ENCODE measurements around the gene FGA. TPM values are rescaled to one million over a fixed set of nuclear protein-coding genes. Genes with fewer than 3 reads are reported as not detected.

The FGA gene
- total and polyA plus RNA-seq, 9 of the 15 experiments (the other 6 are each of a cell fraction or from before 2014, with no cell fraction given), result 0.04 to 2.5 (median 0.07) TPM; not detected in 5

DNA sequence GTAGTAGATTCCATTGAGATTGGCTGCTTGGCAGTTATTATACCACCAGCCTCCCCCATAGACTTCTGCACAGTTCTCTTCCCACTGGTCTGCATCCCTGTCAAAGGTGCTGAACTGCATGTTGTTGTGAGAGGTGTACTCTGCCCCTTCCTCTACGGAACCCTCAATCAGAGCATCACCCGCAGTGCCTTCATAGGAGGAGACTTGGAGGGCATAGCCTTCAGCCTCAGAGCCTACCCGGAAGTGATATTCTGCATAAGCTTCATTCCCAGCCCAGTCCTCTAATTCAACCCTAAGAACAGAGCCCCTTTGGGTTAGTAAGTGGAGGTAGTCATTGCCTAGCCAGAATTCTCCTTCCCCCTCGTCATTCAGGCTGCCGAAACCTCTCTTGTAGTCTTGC, 6.3 kb downstream of the FGA start (continued):
- TF ChIP-seq, protein P1, sequence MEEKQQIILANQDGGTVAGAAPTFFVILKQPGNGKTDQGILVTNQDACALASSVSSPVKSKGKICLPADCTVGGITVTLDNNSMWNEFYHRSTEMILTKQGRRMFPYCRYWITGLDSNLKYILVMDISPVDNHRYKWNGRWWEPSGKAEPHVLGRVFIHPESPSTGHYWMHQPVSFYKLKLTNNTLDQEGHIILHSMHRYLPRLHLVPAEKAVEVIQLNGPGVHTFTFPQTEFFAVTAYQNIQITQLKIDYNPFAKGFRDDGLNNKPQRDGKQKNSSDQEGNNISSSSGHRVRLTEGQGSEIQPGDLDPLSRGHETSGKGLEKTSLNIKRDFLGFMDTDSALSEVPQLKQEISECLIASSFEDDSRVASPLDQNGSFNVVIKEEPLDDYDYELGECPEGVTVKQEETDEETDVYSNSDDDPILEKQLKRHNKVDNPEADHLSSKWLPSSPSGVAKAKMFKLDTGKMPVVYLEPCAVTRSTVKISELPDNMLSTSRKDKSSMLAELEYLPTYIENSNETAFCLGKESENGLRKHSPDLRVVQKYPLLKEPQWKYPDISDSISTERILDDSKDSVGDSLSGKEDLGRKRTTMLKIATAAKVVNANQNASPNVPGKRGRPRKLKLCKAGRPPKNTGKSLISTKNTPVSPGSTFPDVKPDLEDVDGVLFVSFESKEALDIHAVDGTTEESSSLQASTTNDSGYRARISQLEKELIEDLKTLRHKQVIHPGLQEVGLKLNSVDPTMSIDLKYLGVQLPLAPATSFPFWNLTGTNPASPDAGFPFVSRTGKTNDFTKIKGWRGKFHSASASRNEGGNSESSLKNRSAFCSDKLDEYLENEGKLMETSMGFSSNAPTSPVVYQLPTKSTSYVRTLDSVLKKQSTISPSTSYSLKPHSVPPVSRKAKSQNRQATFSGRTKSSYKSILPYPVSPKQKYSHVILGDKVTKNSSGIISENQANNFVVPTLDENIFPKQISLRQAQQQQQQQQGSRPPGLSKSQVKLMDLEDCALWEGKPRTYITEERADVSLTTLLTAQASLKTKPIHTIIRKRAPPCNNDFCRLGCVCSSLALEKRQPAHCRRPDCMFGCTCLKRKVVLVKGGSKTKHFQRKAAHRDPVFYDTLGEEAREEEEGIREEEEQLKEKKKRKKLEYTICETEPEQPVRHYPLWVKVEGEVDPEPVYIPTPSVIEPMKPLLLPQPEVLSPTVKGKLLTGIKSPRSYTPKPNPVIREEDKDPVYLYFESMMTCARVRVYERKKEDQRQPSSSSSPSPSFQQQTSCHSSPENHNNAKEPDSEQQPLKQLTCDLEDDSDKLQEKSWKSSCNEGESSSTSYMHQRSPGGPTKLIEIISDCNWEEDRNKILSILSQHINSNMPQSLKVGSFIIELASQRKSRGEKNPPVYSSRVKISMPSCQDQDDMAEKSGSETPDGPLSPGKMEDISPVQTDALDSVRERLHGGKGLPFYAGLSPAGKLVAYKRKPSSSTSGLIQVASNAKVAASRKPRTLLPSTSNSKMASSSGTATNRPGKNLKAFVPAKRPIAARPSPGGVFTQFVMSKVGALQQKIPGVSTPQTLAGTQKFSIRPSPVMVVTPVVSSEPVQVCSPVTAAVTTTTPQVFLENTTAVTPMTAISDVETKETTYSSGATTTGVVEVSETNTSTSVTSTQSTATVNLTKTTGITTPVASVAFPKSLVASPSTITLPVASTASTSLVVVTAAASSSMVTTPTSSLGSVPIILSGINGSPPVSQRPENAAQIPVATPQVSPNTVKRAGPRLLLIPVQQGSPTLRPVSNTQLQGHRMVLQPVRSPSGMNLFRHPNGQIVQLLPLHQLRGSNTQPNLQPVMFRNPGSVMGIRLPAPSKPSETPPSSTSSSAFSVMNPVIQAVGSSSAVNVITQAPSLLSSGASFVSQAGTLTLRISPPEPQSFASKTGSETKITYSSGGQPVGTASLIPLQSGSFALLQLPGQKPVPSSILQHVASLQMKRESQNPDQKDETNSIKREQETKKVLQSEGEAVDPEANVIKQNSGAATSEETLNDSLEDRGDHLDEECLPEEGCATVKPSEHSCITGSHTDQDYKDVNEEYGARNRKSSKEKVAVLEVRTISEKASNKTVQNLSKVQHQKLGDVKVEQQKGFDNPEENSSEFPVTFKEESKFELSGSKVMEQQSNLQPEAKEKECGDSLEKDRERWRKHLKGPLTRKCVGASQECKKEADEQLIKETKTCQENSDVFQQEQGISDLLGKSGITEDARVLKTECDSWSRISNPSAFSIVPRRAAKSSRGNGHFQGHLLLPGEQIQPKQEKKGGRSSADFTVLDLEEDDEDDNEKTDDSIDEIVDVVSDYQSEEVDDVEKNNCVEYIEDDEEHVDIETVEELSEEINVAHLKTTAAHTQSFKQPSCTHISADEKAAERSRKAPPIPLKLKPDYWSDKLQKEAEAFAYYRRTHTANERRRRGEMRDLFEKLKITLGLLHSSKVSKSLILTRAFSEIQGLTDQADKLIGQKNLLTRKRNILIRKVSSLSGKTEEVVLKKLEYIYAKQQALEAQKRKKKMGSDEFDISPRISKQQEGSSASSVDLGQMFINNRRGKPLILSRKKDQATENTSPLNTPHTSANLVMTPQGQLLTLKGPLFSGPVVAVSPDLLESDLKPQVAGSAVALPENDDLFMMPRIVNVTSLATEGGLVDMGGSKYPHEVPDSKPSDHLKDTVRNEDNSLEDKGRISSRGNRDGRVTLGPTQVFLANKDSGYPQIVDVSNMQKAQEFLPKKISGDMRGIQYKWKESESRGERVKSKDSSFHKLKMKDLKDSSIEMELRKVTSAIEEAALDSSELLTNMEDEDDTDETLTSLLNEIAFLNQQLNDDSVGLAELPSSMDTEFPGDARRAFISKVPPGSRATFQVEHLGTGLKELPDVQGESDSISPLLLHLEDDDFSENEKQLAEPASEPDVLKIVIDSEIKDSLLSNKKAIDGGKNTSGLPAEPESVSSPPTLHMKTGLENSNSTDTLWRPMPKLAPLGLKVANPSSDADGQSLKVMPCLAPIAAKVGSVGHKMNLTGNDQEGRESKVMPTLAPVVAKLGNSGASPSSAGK (IDR thresholded peaks at IDR 0.05), result no peak
- TF ChIP-seq EHMT2 (IDR thresholded peaks at IDR 0.05) (no peak), XRCC5 (IDR thresholded peaks at IDR 0.05; ENCODE audit: low read depth, low read length) (no peak), CUX1 (CRISPR knock-in tag; IDR thresholded peaks at IDR 0.05) (no peak), ZBTB49 (CRISPR knock-in tag; IDR thresholded peaks at IDR 0.05; ENCODE audit: borderline replicate concordance) (no peak), SUPT5H (IDR thresholded peaks at IDR 0.05) (no peak)

Measured in K562 (cell line).